Fibroblast of pulmonary artery (primary cell): ENCODE measurements around the gene KANK3.

ENCODE experiments used
- DNase-seq: peaks from one replicate; pipeline ENCODE4 v3.0.0-alpha.2; 2010; ENCODE audit warnings: low read depth
- H3K4me3 ChIP-seq: replicated peaks from 2 replicates; pipeline ENCODE4 v1.5.1; 2011; ENCODE audit warnings: low read depth, mild to moderate bottlenecking, control low read depth, low read length, moderate library complexity
- CTCF ChIP-seq: IDR thresholded peaks from 2 replicates; pipeline ENCODE4 v1.5.1; 2011; ENCODE audit warnings: mild to moderate bottlenecking, control low read depth, low read length, inconsistent platforms; ENCODE audit errors: missing control alignments

KANK3 gene

DNA sequence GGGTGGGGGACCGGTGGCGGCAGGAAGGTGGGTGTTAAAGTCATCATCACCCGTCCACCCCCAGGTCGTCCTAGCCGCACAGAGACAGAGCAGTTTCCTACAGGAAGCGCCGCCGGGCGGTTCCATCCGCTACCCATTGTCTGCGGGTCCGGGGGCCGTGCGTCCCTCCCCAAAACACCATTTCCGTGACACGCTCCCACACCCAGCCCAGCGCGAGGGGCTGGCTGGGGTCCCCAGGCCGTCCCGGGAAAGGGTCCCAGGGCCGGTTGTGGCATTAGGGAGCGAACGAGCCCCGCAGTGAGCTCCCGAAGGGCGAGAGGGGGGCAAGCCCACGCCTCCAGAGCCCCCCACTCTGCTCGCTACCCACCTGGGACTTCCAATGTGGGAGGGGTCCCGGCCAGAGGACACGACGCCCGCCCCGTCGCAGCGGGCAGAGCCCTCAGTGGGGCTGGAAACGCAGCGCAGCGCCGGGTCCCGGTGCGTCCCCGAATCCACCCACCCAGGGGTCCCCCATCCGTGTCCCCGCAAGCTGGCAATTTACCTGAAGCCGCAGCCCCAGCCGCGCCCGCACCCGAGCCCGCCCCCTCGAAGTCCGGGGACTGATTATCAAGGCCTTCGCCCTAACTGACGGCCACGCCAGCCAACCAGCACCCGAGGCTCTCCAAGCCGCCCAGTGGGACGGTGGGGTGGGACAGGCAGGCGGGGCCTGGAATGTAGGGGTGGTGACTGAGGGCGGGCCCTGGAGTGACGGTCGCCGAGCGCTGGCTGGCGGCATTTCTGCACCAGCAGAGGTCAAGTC, at the start of gene KANK3:
Gene KANK3, minus strand, starts transcription at position 579 of the 799 bp plus-strand sequence. CDS start 5,434 bp downstream, outside the sequence.
- DNase-seq = peak; percentile 97
- H3K4me3 ChIP-seq = peak within 1 kb of the TSS; percentile 61
- TF ChIP-seq CTCF = no peak

DNA sequence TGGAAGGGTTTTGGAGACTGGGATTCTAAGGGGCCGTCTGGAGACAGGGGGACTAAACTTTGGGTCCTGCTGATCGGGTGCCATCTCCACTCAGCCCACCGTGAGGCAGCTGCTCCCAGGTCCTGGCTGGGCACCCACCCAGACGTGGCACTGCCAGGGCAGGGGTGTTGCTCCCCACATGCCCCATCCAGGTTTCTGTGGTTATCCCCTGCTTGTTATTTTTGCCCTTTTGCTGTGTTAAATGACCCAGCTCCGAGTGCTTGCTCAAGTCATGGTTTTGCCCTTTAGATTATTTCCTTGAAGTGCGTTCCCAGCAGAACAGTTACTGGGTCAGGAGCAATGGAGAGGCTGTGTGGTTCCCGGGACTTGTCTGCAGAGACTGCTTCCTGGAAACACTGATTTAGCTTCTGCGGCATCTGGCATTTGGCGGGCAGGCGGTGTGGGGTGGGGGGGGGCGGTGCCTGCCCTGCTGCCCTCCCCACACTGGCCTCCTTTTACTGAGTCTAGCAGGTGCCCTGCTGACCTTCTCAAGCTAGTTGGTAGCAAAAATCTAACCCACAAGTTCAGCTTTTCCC, 49.0 kb upstream of the KANK3 start:
- no peak for TF ChIP-seq CTCF
- DNase-seq = no peak
- H3K4me3 ChIP-seq = no peak overlapping the region

- DNase-seq = no peak
- TF ChIP-seq CTCF = no peak
- H3K4me3 ChIP-seq = peak overlapping the region; percentile 68
These were observed 48.3 kb upstream of the KANK3 start for GRCh38 chr19:8391198-8392016.

GRCh38 chr19:8390617-8390981, 47.5 kb upstream of the KANK3 start:
- peak; percentile 95 for DNase-seq
- TF ChIP-seq CTCF = no peak
- H3K4me3 ChIP-seq = peak overlapping the region; percentile 68

- peak within 1 kb of the TSS; percentile 68 for H3K4me3 ChIP-seq
- peak; percentile 100 for DNase-seq
- TF ChIP-seq CTCF = no peak
These were observed 47.0 kb upstream of the KANK3 start, which contains the start of gene RAB11B for GRCh38 chr19:8389891-8390616. TSS of gene RAB11B (plus strand) at chr19:8390360. CDS start at chr19:8390417, 57 bp downstream.

- no peak for TF ChIP-seq CTCF
- DNase-seq = no peak
- no peak overlapping the region for H3K4me3 ChIP-seq
These were observed 45.5 kb upstream of the KANK3 start for GRCh38 chr19:8388612-8388958.
